ENCODE results near the gene APLP1.
"Not testable (repeated sequence)": the region's sequence is repeated elsewhere in the genome, so short reads cannot be mapped to it uniquely, and the experiment has no call there.

APLP1 gene

DNA sequence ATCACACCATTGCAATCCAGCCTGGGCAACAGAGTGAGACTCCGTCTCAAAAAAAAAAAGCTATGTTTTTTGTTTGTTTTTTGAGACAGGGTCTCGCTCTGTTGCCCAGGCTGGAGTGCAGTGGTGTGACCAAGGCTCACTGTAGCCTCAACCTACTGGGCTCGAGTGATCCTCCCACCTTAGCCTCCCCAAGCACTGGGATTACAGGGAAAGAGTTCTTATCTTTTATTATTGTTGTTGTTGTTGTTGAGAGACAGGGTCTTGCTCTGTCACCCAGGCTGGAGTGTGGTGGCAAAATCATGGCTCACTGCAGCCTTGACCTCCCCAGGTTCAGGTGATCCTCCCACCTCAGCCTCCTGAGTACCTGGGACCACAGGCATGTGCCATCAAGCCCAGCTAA lies 23.4 kb downstream of the APLP1 start:
- H3K27me3 ChIP-seq (ENCODE audit: control insufficient read depth, insufficient read depth, low read length); H3K4me1 ChIP-seq (ENCODE audit: control insufficient read depth, insufficient read depth, low read length); H3K36me3 ChIP-seq (ENCODE audit: control insufficient read depth, insufficient read depth, low read length); H3K9me3 ChIP-seq (ENCODE audit: control insufficient read depth, low read length); H3K9ac ChIP-seq (ENCODE audit: low read length); H3K4me3 ChIP-seq (ENCODE audit: low read length): not testable (repeated sequence)

DNA sequence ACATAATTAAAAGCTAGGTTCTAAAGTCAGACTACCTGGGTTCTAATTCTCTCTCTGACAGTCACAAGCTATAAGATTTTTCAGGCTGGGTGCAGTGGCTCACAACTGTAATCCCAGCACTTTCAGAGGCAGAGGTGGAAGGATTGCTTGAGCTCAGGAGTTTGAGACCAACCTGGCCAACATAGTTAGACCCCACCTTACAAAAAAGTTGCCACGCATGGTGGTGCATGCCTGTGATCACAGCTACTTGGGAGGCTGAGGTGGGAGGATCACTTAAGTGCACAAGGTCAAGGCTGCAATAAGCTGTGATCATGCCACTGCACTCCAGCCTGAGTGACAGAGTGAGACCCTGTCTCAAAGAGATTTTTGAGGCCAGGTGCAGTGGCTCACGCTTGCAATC lies 26.0 kb downstream of the APLP1 start:
- Histone ChIP-seq H3K9me3 (ENCODE audit: control insufficient read depth, low read length) (no peaks in the 10 kb centered on the region), H3K27me3 (ENCODE audit: control insufficient read depth, insufficient read depth, low read length) (no peaks in the 10 kb centered on the region), H3K4me3 (ENCODE audit: low read length) (no peak overlapping the region), H3K36me3 (ENCODE audit: control insufficient read depth, insufficient read depth, low read length) (no peaks in the 10 kb centered on the region), H3K9ac (ENCODE audit: low read length) (no peak overlapping the region), H3K4me1 (ENCODE audit: control insufficient read depth, insufficient read depth, low read length) (peaks cover 11% of the 10 kb centered on the region)

DNA sequence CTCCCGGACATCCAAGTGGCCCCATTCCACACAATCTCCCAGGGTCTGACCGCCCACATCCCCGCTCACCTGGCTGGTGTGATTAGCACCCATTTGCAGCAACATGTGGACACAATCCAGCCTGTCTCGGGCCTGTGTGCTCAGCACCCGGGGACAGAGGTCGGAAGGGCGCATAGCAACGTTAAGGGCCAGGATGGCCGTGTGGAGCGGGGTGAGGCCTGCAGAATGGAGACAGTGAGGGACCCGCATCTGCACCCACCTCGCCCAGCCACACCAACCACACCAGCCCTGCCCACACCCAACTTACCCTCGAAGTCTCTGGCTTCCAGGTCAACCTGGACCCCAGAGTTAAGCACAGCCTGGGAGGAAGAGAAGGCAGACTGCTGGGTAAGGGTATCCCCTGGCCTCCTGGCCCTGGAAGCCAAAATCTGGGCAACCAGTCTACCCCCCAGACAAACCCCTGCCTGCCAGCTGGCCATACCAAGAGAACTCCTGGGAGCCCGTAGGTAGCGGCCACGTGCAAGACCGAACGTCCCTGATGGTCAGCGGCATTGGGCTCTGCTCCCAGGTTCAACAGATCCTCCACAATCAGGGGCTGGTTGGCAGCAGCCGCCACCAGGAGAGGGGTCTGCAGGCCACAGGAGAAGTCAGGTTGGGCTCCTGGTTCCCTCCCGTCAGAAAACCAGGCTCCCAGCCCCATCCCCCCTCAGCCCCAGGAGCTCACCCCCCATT lies 27.7 kb downstream of the APLP1 start:
- Histone ChIP-seq H3K4me1 (ENCODE audit: control insufficient read depth, insufficient read depth, low read length) (peaks cover 11% of the 10 kb centered on the region), H3K4me3 (ENCODE audit: low read length) (no peak overlapping the region), H3K36me3 (ENCODE audit: control insufficient read depth, insufficient read depth, low read length) (no peaks in the 10 kb centered on the region), H3K9ac (ENCODE audit: low read length) (no peak overlapping the region), H3K9me3 (ENCODE audit: control insufficient read depth, low read length) (no peaks in the 10 kb centered on the region), H3K27me3 (ENCODE audit: control insufficient read depth, insufficient read depth, low read length) (no peaks in the 10 kb centered on the region)

DNA sequence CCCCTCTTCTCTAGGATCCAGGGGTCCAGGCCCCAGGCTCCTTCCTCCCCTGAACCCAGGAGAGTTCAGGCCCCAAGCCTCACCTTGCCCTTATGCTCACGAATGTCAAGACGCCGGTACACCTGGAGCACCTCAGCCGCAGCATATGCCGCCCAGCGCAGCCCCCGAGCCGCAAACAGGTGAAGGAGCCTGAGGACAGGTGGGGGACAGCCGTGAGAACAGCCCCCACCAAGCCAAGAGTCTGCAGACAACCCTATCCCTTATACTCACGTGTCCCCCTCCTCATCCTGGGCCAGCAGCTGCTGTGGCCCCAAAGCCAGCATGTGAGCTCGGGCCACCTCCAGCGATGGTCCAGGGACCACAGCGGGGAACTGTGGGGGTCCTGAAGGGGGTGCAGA lies 28.3 kb downstream of the APLP1 start:
- Histone ChIP-seq H3K27me3 (ENCODE audit: control insufficient read depth, insufficient read depth, low read length) (no peaks in the 10 kb centered on the region), H3K9ac (ENCODE audit: low read length) (no peak overlapping the region), H3K36me3 (ENCODE audit: control insufficient read depth, insufficient read depth, low read length) (no peaks in the 10 kb centered on the region), H3K4me1 (ENCODE audit: control insufficient read depth, insufficient read depth, low read length) (peaks cover 11% of the 10 kb centered on the region), H3K9me3 (ENCODE audit: control insufficient read depth, low read length) (no peaks in the 10 kb centered on the region), H3K4me3 (ENCODE audit: low read length) (no peak overlapping the region)

DNA sequence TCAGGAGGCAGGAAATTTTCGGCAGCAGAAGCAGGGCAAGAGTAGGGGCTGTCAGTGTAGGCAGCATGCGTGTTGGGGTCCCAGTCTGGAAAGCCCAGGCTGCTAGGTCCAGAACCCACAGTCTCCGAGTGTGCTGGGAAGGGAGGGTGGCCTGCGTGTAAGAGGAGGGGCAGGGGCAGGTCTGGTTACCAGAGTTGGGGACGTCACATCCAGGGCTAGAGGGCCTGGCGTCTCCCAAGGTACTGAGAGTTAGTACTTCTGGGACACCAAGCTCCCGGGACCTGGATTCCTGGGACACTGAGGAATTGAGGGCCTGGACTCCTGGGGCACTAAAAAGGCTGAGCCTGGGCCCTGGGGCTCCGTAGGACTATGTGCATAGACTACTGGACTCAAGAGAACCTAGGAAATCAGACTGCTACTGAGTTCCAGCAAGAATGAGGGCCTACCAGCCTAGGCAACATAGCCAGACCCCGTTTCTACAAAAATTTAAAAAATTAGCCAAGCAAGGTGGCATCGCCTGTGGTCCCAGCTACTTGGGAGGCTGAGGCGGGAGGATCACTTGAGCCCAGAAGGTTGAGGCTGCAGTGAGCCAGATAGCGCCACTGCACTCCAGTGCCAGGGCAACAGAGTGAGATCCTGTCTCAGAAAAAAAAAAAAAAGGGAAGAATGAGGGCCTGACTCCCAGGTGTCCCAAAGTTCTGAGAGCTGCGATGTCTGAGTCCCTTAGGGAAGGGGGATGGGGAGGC lies 29.5 kb downstream of the APLP1 start:
- Histone ChIP-seq H3K9ac (ENCODE audit: low read length) (peak overlapping the region; percentile 83), H3K36me3 (ENCODE audit: control insufficient read depth, insufficient read depth, low read length) (no peaks in the 10 kb centered on the region), H3K4me1 (ENCODE audit: control insufficient read depth, insufficient read depth, low read length) (peaks cover 11% of the 10 kb centered on the region)

DNA sequence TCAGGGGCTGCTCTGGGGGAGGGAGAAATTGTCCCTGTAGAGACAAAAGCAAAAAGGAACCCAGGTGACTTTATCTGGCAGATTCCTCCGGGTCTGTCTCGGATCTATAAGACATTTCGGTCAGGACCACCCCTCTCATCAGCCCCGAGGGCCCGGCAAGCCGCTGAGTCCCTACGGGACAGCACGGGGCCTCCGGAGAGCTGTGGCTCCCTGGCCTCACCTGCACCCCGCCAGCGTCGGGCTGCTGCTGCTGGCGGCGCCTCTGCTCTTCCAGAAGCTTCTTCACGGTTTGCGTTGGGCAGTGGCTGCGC lies 30.1 kb downstream of the APLP1 start:
- Histone ChIP-seq H3K4me1 (ENCODE audit: control insufficient read depth, insufficient read depth, low read length) (peaks cover 14% of the 10 kb centered on the region), H3K4me3 (ENCODE audit: low read length) (peak overlapping the region; percentile 38), H3K9ac (ENCODE audit: low read length) (peak overlapping the region; percentile 83), H3K9me3 (ENCODE audit: control insufficient read depth, low read length) (no peaks in the 10 kb centered on the region), H3K36me3 (ENCODE audit: control insufficient read depth, insufficient read depth, low read length) (no peaks in the 10 kb centered on the region), H3K27me3 (ENCODE audit: control insufficient read depth, insufficient read depth, low read length) (no peaks in the 10 kb centered on the region)

More for the DNA sequence above, 29.5 kb downstream of the APLP1 start:
- Histone ChIP-seq H3K27me3 (ENCODE audit: control insufficient read depth, insufficient read depth, low read length) (no peaks in the 10 kb centered on the region), H3K4me3 (ENCODE audit: low read length) (peak overlapping the region; percentile 38), H3K9me3 (ENCODE audit: control insufficient read depth, low read length) (no peaks in the 10 kb centered on the region)

DNA sequence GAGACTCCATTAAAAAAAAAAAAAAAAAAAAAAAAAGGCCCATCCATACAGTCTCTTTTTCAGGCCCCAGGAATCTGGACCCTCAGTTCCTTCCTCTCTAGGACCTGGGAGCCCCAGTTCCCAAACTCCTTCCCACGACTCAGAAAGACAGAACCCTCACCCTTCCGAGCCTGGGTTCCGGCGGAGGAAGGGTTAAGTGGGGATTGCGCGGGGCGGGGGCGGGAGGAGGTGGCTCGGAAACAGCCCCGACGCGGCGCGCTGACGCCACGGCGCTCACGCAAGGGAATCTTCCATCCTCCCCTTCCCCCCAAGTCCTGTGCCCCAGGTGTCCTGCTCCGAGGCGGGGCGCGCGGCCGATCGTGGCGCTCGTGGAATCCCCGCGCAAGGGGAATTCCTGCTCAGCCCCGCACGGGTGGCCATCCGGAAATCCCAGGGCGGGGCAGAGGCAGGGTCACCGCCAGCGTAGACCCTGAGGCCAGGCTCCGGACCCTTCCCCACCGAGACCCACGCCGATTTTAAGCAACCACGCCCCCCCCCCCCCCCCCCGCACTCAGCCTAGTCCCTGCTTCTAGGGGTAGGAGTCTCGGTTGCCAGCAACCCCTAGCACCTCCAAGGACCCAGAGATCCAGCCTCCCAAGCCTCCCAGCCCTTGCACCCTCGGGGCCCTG lies 31.3 kb downstream of the APLP1 start:
- H3K4me1 ChIP-seq (ENCODE audit: control insufficient read depth, insufficient read depth, low read length) = peaks cover 17% of the 10 kb centered on the region
- H3K4me3 ChIP-seq (ENCODE audit: low read length) = peak overlapping the region; percentile 87
- no peaks in the 10 kb centered on the region for H3K9me3 ChIP-seq (ENCODE audit: control insufficient read depth, low read length)
- H3K27me3 ChIP-seq (ENCODE audit: control insufficient read depth, insufficient read depth, low read length) = no peaks in the 10 kb centered on the region
- peak overlapping the region; percentile 84 for H3K9ac ChIP-seq (ENCODE audit: low read length)
- no peaks in the 10 kb centered on the region for H3K36me3 ChIP-seq (ENCODE audit: control insufficient read depth, insufficient read depth, low read length)

DNA sequence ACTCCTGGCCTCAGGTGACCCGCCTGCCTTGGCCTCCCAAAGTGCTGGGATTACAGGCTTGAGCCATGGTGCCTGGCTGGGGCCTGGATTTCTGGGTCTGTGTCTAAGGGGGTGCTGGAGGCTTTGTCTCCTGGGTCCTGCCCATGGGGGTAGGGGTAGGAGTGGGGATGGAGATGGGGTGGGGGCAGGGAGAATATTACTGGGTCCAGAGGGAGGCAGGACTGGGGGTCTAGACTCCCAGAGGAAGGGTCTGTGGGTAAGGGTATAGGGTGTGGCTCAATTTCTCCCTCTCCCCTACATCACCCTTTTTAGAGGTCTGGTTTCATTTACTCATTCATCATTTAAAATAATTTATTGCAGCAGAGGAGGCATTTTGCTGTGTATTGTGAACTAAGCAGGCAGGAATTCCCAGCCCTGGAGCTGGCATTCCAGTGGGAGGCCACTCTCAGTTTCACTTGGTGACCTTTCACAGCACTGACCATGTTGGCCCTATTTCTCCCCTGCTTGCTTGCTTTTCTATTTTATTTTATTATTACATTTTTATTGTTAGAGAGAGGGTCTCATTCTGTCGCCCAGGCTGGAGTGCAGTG lies 32.8 kb downstream of the APLP1 start:
- Histone ChIP-seq H3K27me3 (ENCODE audit: control insufficient read depth, insufficient read depth, low read length) (no peaks in the 10 kb centered on the region), H3K4me1 (ENCODE audit: control insufficient read depth, insufficient read depth, low read length) (peaks cover 17% of the 10 kb centered on the region), H3K9ac (ENCODE audit: low read length) (no peak overlapping the region), H3K4me3 (ENCODE audit: low read length) (no peak overlapping the region), H3K9me3 (ENCODE audit: control insufficient read depth, low read length) (no peaks in the 10 kb centered on the region), H3K36me3 (ENCODE audit: control insufficient read depth, insufficient read depth, low read length) (no peaks in the 10 kb centered on the region)

DNA sequence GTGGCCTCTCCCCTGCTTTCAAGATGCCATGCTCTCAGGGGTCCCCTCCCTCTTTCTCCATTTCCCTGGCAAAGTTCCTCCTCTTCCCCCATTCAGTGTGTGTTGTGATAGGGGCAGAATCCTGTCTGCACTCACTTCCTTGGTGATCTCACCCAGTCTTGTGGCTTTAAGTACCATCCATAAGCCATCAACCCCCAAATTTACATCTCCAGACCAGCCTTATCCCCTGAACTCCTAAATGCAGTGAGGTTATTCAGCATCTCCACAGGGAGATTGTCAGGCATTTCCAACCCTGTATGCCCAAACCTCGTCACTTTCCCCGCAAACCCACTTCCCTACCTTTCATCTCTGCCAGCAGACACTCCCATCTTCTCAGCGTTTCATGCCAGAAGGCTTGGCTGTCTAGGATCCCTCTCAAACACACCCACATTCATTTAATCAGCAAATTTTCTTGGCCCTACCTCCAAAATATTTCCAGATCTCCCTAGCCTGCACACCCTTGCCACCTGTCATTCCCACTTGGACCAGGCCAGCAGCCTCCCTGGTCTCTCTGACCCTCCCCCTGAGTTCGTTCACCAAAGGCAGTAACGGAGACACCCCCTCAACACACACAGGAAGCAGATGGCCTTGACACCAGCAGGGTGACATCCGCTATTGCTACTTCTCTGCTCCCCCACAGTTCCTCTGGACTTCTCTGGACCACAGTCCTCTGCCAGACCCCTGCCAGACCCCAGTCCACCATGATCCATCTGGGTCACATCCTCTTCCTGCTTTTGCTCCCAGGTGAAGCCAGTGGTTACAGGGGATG lies 33.7 kb downstream of the APLP1 start, which contains the start of gene HCST:
TSS of gene HCST (plus strand) at position 676 of the 808 bp plus-strand sequence. CDS start at position 741, 65 bp downstream.
- peaks cover 17% of the 10 kb centered on the region for H3K4me1 ChIP-seq (ENCODE audit: control insufficient read depth, insufficient read depth, low read length)
- H3K9me3 ChIP-seq (ENCODE audit: control insufficient read depth, low read length) = no peaks in the 10 kb centered on the region
- H3K36me3 ChIP-seq (ENCODE audit: control insufficient read depth, insufficient read depth, low read length) = no peaks in the 10 kb centered on the region
- H3K9ac ChIP-seq (ENCODE audit: low read length) = peak within 1 kb of the TSS; percentile 8
- H3K4me3 ChIP-seq (ENCODE audit: low read length) = no peak within 1 kb of the TSS
- no peaks in the 10 kb centered on the region for H3K27me3 ChIP-seq (ENCODE audit: control insufficient read depth, insufficient read depth, low read length)

DNA sequence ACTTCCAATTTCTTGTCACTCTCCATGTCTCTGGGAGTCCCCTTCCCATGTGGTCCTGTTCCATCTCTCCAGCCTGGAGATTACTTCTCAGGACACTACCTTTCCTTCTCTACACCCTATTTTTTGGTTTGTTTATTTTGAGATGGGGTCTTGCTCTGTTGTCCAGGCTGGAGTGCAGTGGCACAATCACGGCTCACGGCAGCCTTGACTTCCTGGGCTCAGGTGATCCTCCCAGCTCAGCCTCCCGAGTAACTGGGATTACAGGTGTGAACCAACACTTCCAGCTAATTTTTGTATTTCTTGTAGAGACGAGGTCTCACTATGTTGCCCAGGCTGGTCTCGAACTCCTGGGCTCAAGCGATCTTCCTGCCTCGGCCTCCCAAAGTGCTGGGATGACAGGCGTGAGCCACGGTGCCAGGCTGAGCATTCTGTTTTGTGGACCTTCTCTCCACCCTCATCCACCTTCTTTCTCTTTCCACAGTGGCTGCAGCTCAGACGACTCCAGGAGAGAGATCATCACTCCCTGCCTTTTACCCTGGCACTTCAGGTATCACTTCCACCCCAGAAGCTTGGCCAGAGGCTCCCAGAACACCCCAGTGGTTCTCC lies 34.6 kb downstream of the APLP1 start:
- peak overlapping the region; percentile 8 for H3K9ac ChIP-seq (ENCODE audit: low read length)
- H3K4me3 ChIP-seq (ENCODE audit: low read length) = no peak overlapping the region
- H3K4me1 ChIP-seq (ENCODE audit: control insufficient read depth, insufficient read depth, low read length) = peaks cover 13% of the 10 kb centered on the region

DNA sequence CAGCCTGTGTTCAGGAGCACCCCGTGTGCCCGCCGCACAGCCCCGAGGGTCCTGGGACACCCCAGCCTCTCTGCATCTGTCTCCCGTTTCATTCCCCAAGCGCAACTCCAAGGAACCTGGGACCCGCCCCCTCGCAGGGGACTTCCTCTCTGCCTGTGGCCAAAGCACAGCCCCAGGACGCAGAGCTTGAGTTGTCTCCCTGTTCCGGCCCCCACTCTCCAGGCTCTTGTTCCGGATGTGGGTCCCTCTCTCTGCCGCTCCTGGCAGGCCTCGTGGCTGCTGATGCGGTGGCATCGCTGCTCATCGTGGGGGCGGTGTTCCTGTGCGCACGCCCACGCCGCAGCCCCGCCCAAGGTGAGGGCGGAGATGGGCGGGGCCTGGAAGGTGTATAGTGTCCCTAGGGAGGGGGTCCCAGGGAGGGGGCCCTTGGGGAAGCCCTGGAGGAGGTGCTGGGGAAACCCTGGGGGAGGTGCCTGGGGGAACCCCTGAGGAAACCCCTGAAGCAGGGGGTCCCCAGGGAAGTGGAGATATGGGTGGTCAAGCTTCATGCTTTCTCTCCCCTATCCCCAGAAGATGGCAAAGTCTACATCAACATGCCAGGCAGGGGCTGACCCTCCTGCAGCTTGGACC lies 35.3 kb downstream of the APLP1 start:
- no peaks in the 10 kb centered on the region for H3K9me3 ChIP-seq (ENCODE audit: control insufficient read depth, low read length)
- no peaks in the 10 kb centered on the region for H3K36me3 ChIP-seq (ENCODE audit: control insufficient read depth, insufficient read depth, low read length)
- peaks cover 6% of the 10 kb centered on the region for H3K4me1 ChIP-seq (ENCODE audit: control insufficient read depth, insufficient read depth, low read length)
- H3K27me3 ChIP-seq (ENCODE audit: control insufficient read depth, insufficient read depth, low read length) = no peaks in the 10 kb centered on the region
- H3K4me3 ChIP-seq (ENCODE audit: low read length) = no peak overlapping the region
- H3K9ac ChIP-seq (ENCODE audit: low read length) = peak overlapping the region; percentile 8

More for the DNA sequence above, 34.6 kb downstream of the APLP1 start:
- H3K36me3 ChIP-seq (ENCODE audit: control insufficient read depth, insufficient read depth, low read length) = no peaks in the 10 kb centered on the region
- H3K9me3 ChIP-seq (ENCODE audit: control insufficient read depth, low read length) = no peaks in the 10 kb centered on the region
- no peaks in the 10 kb centered on the region for H3K27me3 ChIP-seq (ENCODE audit: control insufficient read depth, insufficient read depth, low read length)
